ENCODE results near the gene MAPK9. TPM values are rescaled to one million over a fixed set of nuclear protein-coding genes. Genes with fewer than 3 reads are reported as not detected.
"Not testable (repeated sequence)": the region's sequence is repeated elsewhere in the genome, so short reads cannot be mapped to it uniquely, and the experiment has no call there.

The MAPK9 gene
- polyA plus RNA-seq, 4 donors, result 34.8 to 48.4 (median 43.9) TPM

GRCh38 chr5:180328296-180329137, 36.6 kb upstream of the MAPK9 start:
- peak in 1 of 4 donors; percentile 60 for DNase-seq (ENCODE audit: low read depth in 4 of 4, low spot score in 3 of 4)

- DNase-seq (ENCODE audit: low read depth in 4 of 4, low spot score in 3 of 4), result no peak
Observed at GRCh38 chr5:180326989-180327565, 35.2 kb upstream of the MAPK9 start.

GRCh38 chr5:180324601-180324950, 32.7 kb upstream of the MAPK9 start:
- DNase-seq (ENCODE audit: low read depth in 4 of 4, low spot score in 3 of 4), result no peak

GRCh38 chr5:180323941-180324600, 32.2 kb upstream of the MAPK9 start:
- DNase-seq (ENCODE audit: low read depth in 4 of 4, low spot score in 3 of 4), result no peak

GRCh38 chr5:180323160-180323559, 31.3 kb upstream of the MAPK9 start:
- DNase-seq (ENCODE audit: low read depth in 4 of 4, low spot score in 3 of 4), result no peak

- DNase-seq (ENCODE audit: low read depth in 4 of 4, low spot score in 3 of 4), result no peak
Observed at GRCh38 chr5:180318456-180319089, 26.7 kb upstream of the MAPK9 start.

GRCh38 chr5:180316586-180316985, 24.7 kb upstream of the MAPK9 start:
- DNase-seq (ENCODE audit: low read depth in 4 of 4, low spot score in 3 of 4), result no peak

GRCh38 chr5:180315762-180316212, 23.9 kb upstream of the MAPK9 start:
- DNase-seq (ENCODE audit: low read depth in 4 of 4, low spot score in 3 of 4), result peak in 1 of 4 donors; percentile 32

GRCh38 chr5:180313677-180314505, 22.0 kb upstream of the MAPK9 start:
- DNase-seq (ENCODE audit: low read depth in 4 of 4, low spot score in 3 of 4), result peak in 1 of 4 donors; percentile 74

- DNase-seq (ENCODE audit: low read depth in 4 of 4, low spot score in 3 of 4), result no peak
Observed at GRCh38 chr5:180311216-180311615, 19.3 kb upstream of the MAPK9 start.

GRCh38 chr5:180306796-180307195, 14.9 kb upstream of the MAPK9 start:
- DNase-seq (ENCODE audit: low read depth in 4 of 4, low spot score in 3 of 4), result no peak

GRCh38 chr5:180305481-180305880, 13.6 kb upstream of the MAPK9 start:
- DNase-seq (ENCODE audit: low read depth in 4 of 4, low spot score in 3 of 4), result no peak

GRCh38 chr5:180304431-180305375, 12.8 kb upstream of the MAPK9 start:
- DNase-seq (ENCODE audit: low read depth in 4 of 4, low spot score in 3 of 4), result no peak

- DNase-seq (ENCODE audit: low read depth in 4 of 4, low spot score in 3 of 4), result no peak
Observed at GRCh38 chr5:180304016-180304292, 12.1 kb upstream of the MAPK9 start.

- DNase-seq (ENCODE audit: low read depth in 4 of 4, low spot score in 3 of 4), result no peak
Observed at GRCh38 chr5:180303226-180304015, 11.5 kb upstream of the MAPK9 start.

- no peak for DNase-seq (ENCODE audit: low read depth in 4 of 4, low spot score in 3 of 4)
Observed at GRCh38 chr5:180302256-180302655, 10.4 kb upstream of the MAPK9 start.

- DNase-seq (ENCODE audit: low read depth in 4 of 4, low spot score in 3 of 4), result no peak
Observed at GRCh38 chr5:180301253-180301652, 9.4 kb upstream of the MAPK9 start.

GRCh38 chr5:180299526-180299925, 7.6 kb upstream of the MAPK9 start:
- no peak for DNase-seq (ENCODE audit: low read depth in 4 of 4, low spot score in 3 of 4)

GRCh38 chr5:180299014-180299413, 7.1 kb upstream of the MAPK9 start:
- DNase-seq (ENCODE audit: low read depth in 4 of 4, low spot score in 3 of 4), result not testable (repeated sequence)

Data from right renal pelvis (tissue), 4 donors.